Trophoblast cell (in vitro differentiated cells and primary cell): ENCODE results near the gene FBXO10.
"Not testable (repeated sequence)": the region's sequence is repeated elsewhere in the genome, so short reads cannot be mapped to it uniquely, and the experiment has no call there.

Source experiments
- DNase-seq, 2 donors: peaks; one replicate each; pipeline ENCODE4 v3.0.0-alpha.2; 2016
- H2AFZ ChIP-seq: 2 replicates; pipeline ENCODE4 v1.6.1; 2013; ENCODE audit warnings: low read length, moderate library complexity, mild to moderate bottlenecking; ENCODE audit not compliant: insufficient read depth, poor library complexity
- H2AK5ac ChIP-seq: 2 replicates; pipeline ENCODE4 v1.6.1; 2013; ENCODE audit warnings: mild to moderate bottlenecking, low read length
- H2BK120ac ChIP-seq: 2 replicates; pipeline ENCODE4 v1.6.1; 2013; ENCODE audit warnings: low read length, mild to moderate bottlenecking, moderate library complexity; ENCODE audit not compliant: insufficient read depth, poor library complexity
- H2BK12ac ChIP-seq: 2 replicates; pipeline ENCODE4 v1.6.1; 2013; ENCODE audit warnings: mild to moderate bottlenecking, low read length, moderate library complexity
- H2BK5ac ChIP-seq: 2 replicates; pipeline ENCODE4 v1.6.1; 2013; ENCODE audit warnings: low read length, low read depth, moderate library complexity, mild to moderate bottlenecking; ENCODE audit not compliant: poor library complexity
- H3K14ac ChIP-seq: 2 replicates; pipeline ENCODE4 v1.6.1; 2013; ENCODE audit warnings: mild to moderate bottlenecking, low read length
- H3K18ac ChIP-seq: 2 replicates; pipeline ENCODE4 v1.6.1; 2013; ENCODE audit warnings: mild to moderate bottlenecking, low read length
- H3K23ac ChIP-seq: 2 replicates; pipeline ENCODE4 v1.6.1; 2013; ENCODE audit warnings: low read length
- H3K27ac ChIP-seq: 2 replicates; pipeline ENCODE4 v1.5.1; 2013; ENCODE audit warnings: low read depth, mild to moderate bottlenecking, inconsistent platforms, low read length, moderate library complexity
- H3K27me3 ChIP-seq: 2 replicates; pipeline ENCODE4 v1.6.1; 2013; ENCODE audit warnings: inconsistent platforms, mild to moderate bottlenecking, low read length, moderate library complexity; ENCODE audit not compliant: insufficient read depth
- H3K36me3 ChIP-seq, 2 experiments: 1 replicate in 1 of 2; 2 replicates in 1 of 2; pipeline ENCODE4 v1.6.1; 2013; ENCODE audit warnings: low read length in 2 of 2, mild to moderate bottlenecking in 2 of 2, moderate library complexity in 1 of 2; ENCODE audit not compliant: insufficient read depth in 2 of 2, control insufficient read depth in 1 of 2
- H3K4ac ChIP-seq: 2 replicates; pipeline ENCODE4 v1.6.1; 2013; ENCODE audit warnings: low read depth, mild to moderate bottlenecking, low read length, moderate library complexity
- H3K4me1 ChIP-seq, 2 experiments: 1 replicate in 1 of 2; 2 replicates in 1 of 2; pipeline ENCODE4 v1.6.1; 2013; ENCODE audit warnings: low read length in 2 of 2, mild to moderate bottlenecking in 2 of 2, moderate library complexity in 1 of 2; ENCODE audit not compliant: insufficient read depth in 2 of 2, control insufficient read depth in 1 of 2
- H3K4me2 ChIP-seq: 2 replicates; pipeline ENCODE4 v1.6.1; 2013; ENCODE audit warnings: inconsistent platforms, mild to moderate bottlenecking, low read length, moderate library complexity
- H3K4me3 ChIP-seq: 2 replicates; pipeline ENCODE4 v1.5.1; 2013; ENCODE audit warnings: mild to moderate bottlenecking, low read depth, low read length, inconsistent platforms
- H3K79me1 ChIP-seq: one replicate; pipeline ENCODE4 v1.6.1; 2013; ENCODE audit warnings: low read length
- H3K79me2 ChIP-seq: 2 replicates; pipeline ENCODE4 v1.6.1; 2013; ENCODE audit warnings: low read length, mild to moderate bottlenecking; ENCODE audit not compliant: control insufficient read depth, insufficient read depth, poor library complexity
- H3K9ac ChIP-seq: 2 replicates; pipeline ENCODE4 v1.6.1; 2013; ENCODE audit warnings: mild to moderate bottlenecking, low read length
- H3K9me3 ChIP-seq: 2 replicates; pipeline ENCODE4 v1.6.1; 2013; ENCODE audit warnings: low read depth, mild to moderate bottlenecking, control low read depth, inconsistent platforms, low read length; ENCODE audit not compliant: insufficient read depth
- H4K12ac ChIP-seq: 2 replicates; pipeline ENCODE4 v1.6.1; 2013; ENCODE audit warnings: low read depth, mild to moderate bottlenecking, low read length, moderate library complexity
- H4K8ac ChIP-seq: 2 replicates; pipeline ENCODE4 v1.6.1; 2013; ENCODE audit warnings: low read depth, mild to moderate bottlenecking, low read length, moderate library complexity
- H4K91ac ChIP-seq: one replicate; pipeline ENCODE4 v1.6.1; 2013; ENCODE audit warnings: low read depth, mild to moderate bottlenecking, low read length, moderate library complexity
- WGBS: extraction: QIAGEN DNeasy Blood & Tissue Kit; methylation state at CpG from one replicate; pipeline ENCODE4 v1.1.7; 2013; ENCODE audit warnings: missing lambda C conversion rate; ENCODE audit not compliant: insufficient read length, insufficient coverage; ENCODE audit errors: extremely low coverage; 5-methylcytosine and 5-hydroxymethylcytosine counted together

Gene FBXO10

GRCh38 chr9:37515620-37516258 is 60.4 kb downstream of the FBXO10 start:
- Histone ChIP-seq H3K79me2 (no peaks in the 10 kb centered on the region), H3K23ac (no peak overlapping the region), H3K9me3 (peaks cover 3% of the 10 kb centered on the region), H3K9ac (no peak overlapping the region), H4K12ac (no peak overlapping the region), H4K91ac (no peak overlapping the region), H3K4me2 (no peak overlapping the region), H2BK12ac (no peak overlapping the region), H2AK5ac (no peak overlapping the region), H3K79me1 (no peaks in the 10 kb centered on the region), H3K18ac (no peak overlapping the region), H3K36me3 (peaks cover 27 to 43% of the 10 kb centered on the region in 2 experiments), H4K8ac (no peak overlapping the region), H2BK5ac (no peak overlapping the region), H3K4me1 (no peaks in the 10 kb centered on the region), H2BK120ac (no peak overlapping the region), H3K4me3 (no peak overlapping the region), H3K27me3 (no peaks in the 10 kb centered on the region), H3K4ac (no peak overlapping the region), H2AFZ (no peak overlapping the region), H3K14ac (no peak overlapping the region), H3K27ac (no peak overlapping the region)
- DNase-seq = no peak
- no CpG with 5 or more reads among the region's 14 CpGs for WGBS

DNA sequence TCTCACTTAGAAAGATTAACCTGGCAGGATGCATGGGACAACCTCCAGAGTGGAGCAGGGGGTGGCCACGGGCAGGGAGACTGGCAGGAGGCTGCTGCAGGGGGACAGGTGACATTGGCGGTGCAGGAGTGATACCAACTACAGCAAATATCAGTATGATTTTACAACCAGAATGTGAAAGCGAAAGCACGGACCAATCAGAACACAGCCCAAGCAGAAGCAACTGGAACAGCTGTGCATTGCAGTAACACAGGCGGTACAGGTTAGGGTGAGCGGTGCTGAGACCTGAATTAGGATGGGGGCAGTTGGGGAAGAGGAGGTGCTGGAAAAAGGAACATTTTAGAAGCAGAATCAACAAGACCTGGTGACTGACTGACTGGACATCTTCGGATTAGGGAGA is 61.2 kb downstream of the FBXO10 start:
- Histone ChIP-seq H3K9ac (no peak overlapping the region), H3K23ac (no peak overlapping the region), H3K36me3 (peaks cover 27 to 42% of the 10 kb centered on the region in 2 experiments), H2AFZ (no peak overlapping the region), H4K8ac (no peak overlapping the region), H3K18ac (no peak overlapping the region), H2BK120ac (no peak overlapping the region), H3K4ac (no peak overlapping the region), H3K79me1 (no peaks in the 10 kb centered on the region), H3K14ac (no peak overlapping the region), H3K9me3 (peaks cover 3% of the 10 kb centered on the region), H3K27ac (no peak overlapping the region), H2AK5ac (no peak overlapping the region), H3K4me2 (no peak overlapping the region), H3K27me3 (no peaks in the 10 kb centered on the region), H3K4me1 (no peaks in the 10 kb centered on the region), H2BK5ac (no peak overlapping the region), H3K4me3 (no peak overlapping the region), H4K91ac (no peak overlapping the region), H2BK12ac (no peak overlapping the region), H4K12ac (no peak overlapping the region), H3K79me2 (no peaks in the 10 kb centered on the region)
- no CpG with 5 or more reads among the region's 7 CpGs for WGBS
- DNase-seq = no peak

- H2BK120ac ChIP-seq, H3K9me3 ChIP-seq, H3K4me1 ChIP-seq, H4K91ac ChIP-seq, H2AK5ac ChIP-seq, H4K8ac ChIP-seq, H3K4me3 ChIP-seq, H3K14ac ChIP-seq, H2BK12ac ChIP-seq, H3K79me1 ChIP-seq, H3K18ac ChIP-seq, H3K9ac ChIP-seq, H2BK5ac ChIP-seq, H3K79me2 ChIP-seq, H3K23ac ChIP-seq, H3K4ac ChIP-seq, H3K27me3 ChIP-seq, DNase-seq, H3K27ac ChIP-seq, H4K12ac ChIP-seq, H2AFZ ChIP-seq, H3K4me2 ChIP-seq: not testable (repeated sequence)
- H3K36me3 ChIP-seq = peaks cover 27 to 41% of the 10 kb centered on the region in 2 experiments
- no CpG with 5 or more reads among the region's 10 CpGs for WGBS
Measured at GRCh38 chr9:37514415-37514814, 61.8 kb downstream of the FBXO10 start.

GRCh38 chr9:37512437-37512836 is 63.7 kb downstream of the FBXO10 start:
- H2AFZ ChIP-seq = no peak overlapping the region
- no peak overlapping the region for H4K8ac ChIP-seq
- H4K12ac ChIP-seq = no peak overlapping the region
- H2AK5ac ChIP-seq = no peak overlapping the region
- H3K23ac ChIP-seq = no peak overlapping the region
- no peak for DNase-seq
- H3K9ac ChIP-seq = no peak overlapping the region
- no peaks in the 10 kb centered on the region for H3K9me3 ChIP-seq
- H2BK12ac ChIP-seq = no peak overlapping the region
- H3K36me3 ChIP-seq = peaks cover 29 to 43% of the 10 kb centered on the region in 2 experiments
- H3K79me1 ChIP-seq = no peaks in the 10 kb centered on the region
- no peak overlapping the region for H4K91ac ChIP-seq
- no peaks in the 10 kb centered on the region for H3K4me1 ChIP-seq
- no peak overlapping the region for H3K14ac ChIP-seq
- no peak overlapping the region for H3K4ac ChIP-seq
- no peaks in the 10 kb centered on the region for H3K79me2 ChIP-seq
- WGBS = no CpG with 5 or more reads among the region's 12 CpGs
- no peak overlapping the region for H3K18ac ChIP-seq
- no peak overlapping the region for H3K4me2 ChIP-seq
- H2BK120ac ChIP-seq = no peak overlapping the region
- H3K4me3 ChIP-seq = no peak overlapping the region
- no peaks in the 10 kb centered on the region for H3K27me3 ChIP-seq
- no peak overlapping the region for H2BK5ac ChIP-seq
- H3K27ac ChIP-seq = no peak overlapping the region
